ENCODE data around the gene MED13L. TPM values are rescaled to one million over a fixed set of nuclear protein-coding genes. Genes with fewer than 3 reads are reported as not detected.

The MED13L gene
- total and polyA plus RNA-seq, 2 experiments from 2014 or later, result 11.7 to 88.7 TPM

DNA sequence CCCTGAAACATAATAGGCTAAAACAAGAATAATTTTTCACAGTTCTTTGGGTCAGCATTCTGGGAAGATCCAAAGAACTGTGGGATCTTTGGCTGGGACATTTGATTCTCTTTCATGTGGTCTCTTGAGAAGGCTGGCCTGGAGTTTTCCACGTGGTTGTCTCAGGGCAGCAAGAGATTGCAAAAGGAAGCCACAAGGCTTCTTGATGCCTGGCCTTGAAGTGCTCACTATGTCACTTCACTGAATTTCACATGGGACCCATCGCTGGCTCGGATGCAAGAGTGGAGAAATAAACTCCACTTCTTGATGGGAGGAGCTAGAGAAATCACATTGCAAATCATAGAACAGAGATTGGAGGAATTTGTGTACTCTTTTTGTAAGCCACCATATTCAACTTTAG is 343.4 kb downstream of the MED13L start:
- H3K9me3 ChIP-seq (ENCODE audit: low read depth), result peaks cover 5% of the 10 kb centered on the region
- H3K79me2 ChIP-seq (ENCODE audit: insufficient read depth), result no peaks in the 10 kb centered on the region
- TF ChIP-seq EZH2 (IDR thresholded peaks at IDR 0.05; ENCODE audit: insufficient read depth, poor library complexity, severe bottlenecking), result no peak
- no peak for TF ChIP-seq EZH2phosphoT487 (IDR thresholded peaks at IDR 0.05; ENCODE audit: insufficient read depth, low read depth)
- no peaks in the 10 kb centered on the region for H4K20me1 ChIP-seq (ENCODE audit: insufficient read depth)
- H3K36me3 ChIP-seq (ENCODE audit: low read depth), result no peaks in the 10 kb centered on the region
- H3K4me2 ChIP-seq (ENCODE audit: unreplicated experiment), result no peak overlapping the region
- H2AFZ ChIP-seq, result no peak overlapping the region
- no peaks in the 10 kb centered on the region for H3K4me1 ChIP-seq (ENCODE audit: insufficient read depth)
- H3K27me3 ChIP-seq (replicated peaks; ENCODE audit: insufficient read depth), result no peaks in the 10 kb centered on the region
- no peaks in the 10 kb centered on the region for H3K9me2 ChIP-seq (ENCODE audit: insufficient read depth)
- no peak for DNase-seq
- in situ Hi-C loops (cut with MboI), result no loop called here
- no peak overlapping the region for H3K27ac ChIP-seq
- H3K4me3 ChIP-seq, result no peak overlapping the region
- no peaks in the 10 kb centered on the region for H3F3A ChIP-seq (ENCODE audit: insufficient read depth)
- H3K9ac ChIP-seq, result no peak overlapping the region
- 7 to 10% methylated on average over 3 of the region's 3 CpGs for WGBS, 2 experiments (ENCODE audit: low coverage in 1 of 2, low lambda C conversion rate in 2 of 2, missing lambda C conversion rate in 2 of 2)

DNA sequence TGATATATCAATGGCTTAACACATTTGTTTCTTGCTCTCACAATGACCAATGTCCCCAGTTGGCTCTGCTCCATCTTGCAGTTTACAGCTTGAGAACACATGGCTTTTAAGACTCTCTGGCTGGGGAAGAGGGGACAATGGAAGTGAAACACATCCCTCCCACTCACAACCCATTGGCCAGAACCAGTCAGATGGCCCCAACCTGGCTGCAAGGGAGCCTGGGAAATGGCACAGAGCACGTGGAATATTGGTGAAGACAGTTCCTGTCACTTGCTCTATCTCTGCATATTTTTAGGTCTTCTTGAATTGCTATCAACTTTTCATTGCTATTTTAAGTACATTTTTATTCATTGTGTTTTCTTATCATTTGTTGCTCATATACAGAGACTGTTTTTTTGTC is 345.4 kb downstream of the MED13L start:
- H3K27me3 ChIP-seq (replicated peaks; ENCODE audit: insufficient read depth), result no peaks in the 10 kb centered on the region
- H4K20me1 ChIP-seq (ENCODE audit: insufficient read depth), result no peaks in the 10 kb centered on the region
- H3K9me3 ChIP-seq (ENCODE audit: low read depth), result no peaks in the 10 kb centered on the region
- 6 to 12% methylated on average over 1 of the region's 1 CpG for WGBS, 2 experiments (ENCODE audit: low coverage in 1 of 2, low lambda C conversion rate in 2 of 2, missing lambda C conversion rate in 2 of 2)
- in situ Hi-C loops (cut with MboI), result no loop called here
- H3F3A ChIP-seq (ENCODE audit: insufficient read depth), result no peaks in the 10 kb centered on the region
- H3K4me1 ChIP-seq (ENCODE audit: insufficient read depth), result no peaks in the 10 kb centered on the region
- no peak overlapping the region for H3K4me2 ChIP-seq (ENCODE audit: unreplicated experiment)
- H3K79me2 ChIP-seq (ENCODE audit: insufficient read depth), result no peaks in the 10 kb centered on the region
- H3K4me3 ChIP-seq, result no peak overlapping the region
- H2AFZ ChIP-seq, result no peak overlapping the region
- H3K9ac ChIP-seq, result no peak overlapping the region
- no peak for DNase-seq
- no peak overlapping the region for H3K27ac ChIP-seq
- no peaks in the 10 kb centered on the region for H3K9me2 ChIP-seq (ENCODE audit: insufficient read depth)
- H3K36me3 ChIP-seq (ENCODE audit: low read depth), result no peaks in the 10 kb centered on the region
- TF ChIP-seq EZH2 (IDR thresholded peaks at IDR 0.05; ENCODE audit: insufficient read depth, poor library complexity, severe bottlenecking) (no peak), EZH2phosphoT487 (IDR thresholded peaks at IDR 0.05; ENCODE audit: insufficient read depth, low read depth) (no peak)

DNA sequence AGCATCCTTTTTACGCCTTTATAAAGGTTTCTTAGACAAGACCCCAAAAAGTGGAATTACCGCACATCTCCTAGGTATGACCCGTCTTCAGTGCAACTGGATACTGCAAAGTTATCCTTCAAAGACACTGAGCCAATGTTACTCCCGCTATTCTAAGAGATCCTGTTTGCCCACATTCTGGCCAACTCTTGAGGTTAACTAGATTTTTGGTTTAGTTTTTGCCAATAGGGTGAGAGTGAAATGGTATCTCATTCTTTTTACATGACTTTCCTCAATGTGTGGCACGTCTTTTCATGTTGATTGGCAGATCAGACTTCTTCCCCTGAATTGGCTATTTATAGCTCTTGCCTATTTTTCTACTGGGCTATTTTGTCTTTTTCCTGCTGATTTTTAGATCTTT is 347.2 kb downstream of the MED13L start:
- H2AFZ ChIP-seq, result no peak overlapping the region
- H3K36me3 ChIP-seq (ENCODE audit: low read depth), result no peaks in the 10 kb centered on the region
- H3K4me2 ChIP-seq (ENCODE audit: unreplicated experiment), result no peak overlapping the region
- H3K79me2 ChIP-seq (ENCODE audit: insufficient read depth), result no peaks in the 10 kb centered on the region
- H3F3A ChIP-seq (ENCODE audit: insufficient read depth), result no peaks in the 10 kb centered on the region
- no peaks in the 10 kb centered on the region for H3K9me3 ChIP-seq (ENCODE audit: low read depth)
- H3K27ac ChIP-seq, result no peak overlapping the region
- H4K20me1 ChIP-seq (ENCODE audit: insufficient read depth), result no peaks in the 10 kb centered on the region
- H3K9me2 ChIP-seq (ENCODE audit: insufficient read depth), result no peaks in the 10 kb centered on the region
- H3K4me1 ChIP-seq (ENCODE audit: insufficient read depth), result no peaks in the 10 kb centered on the region
- no peak overlapping the region for H3K9ac ChIP-seq
- 74 to 76% methylated on average over 5 of the region's 5 CpGs for WGBS, 2 experiments (ENCODE audit: low coverage in 1 of 2, low lambda C conversion rate in 2 of 2, missing lambda C conversion rate in 2 of 2)
- H3K4me3 ChIP-seq, result no peak overlapping the region
- TF ChIP-seq EZH2phosphoT487 (IDR thresholded peaks at IDR 0.05; ENCODE audit: insufficient read depth, low read depth), result no peak
- no peak for TF ChIP-seq EZH2 (IDR thresholded peaks at IDR 0.05; ENCODE audit: insufficient read depth, poor library complexity, severe bottlenecking)
- H3K27me3 ChIP-seq (replicated peaks; ENCODE audit: insufficient read depth), result no peaks in the 10 kb centered on the region
- DNase-seq, result no peak
- in situ Hi-C loops (cut with MboI), result no loop called here

DNA sequence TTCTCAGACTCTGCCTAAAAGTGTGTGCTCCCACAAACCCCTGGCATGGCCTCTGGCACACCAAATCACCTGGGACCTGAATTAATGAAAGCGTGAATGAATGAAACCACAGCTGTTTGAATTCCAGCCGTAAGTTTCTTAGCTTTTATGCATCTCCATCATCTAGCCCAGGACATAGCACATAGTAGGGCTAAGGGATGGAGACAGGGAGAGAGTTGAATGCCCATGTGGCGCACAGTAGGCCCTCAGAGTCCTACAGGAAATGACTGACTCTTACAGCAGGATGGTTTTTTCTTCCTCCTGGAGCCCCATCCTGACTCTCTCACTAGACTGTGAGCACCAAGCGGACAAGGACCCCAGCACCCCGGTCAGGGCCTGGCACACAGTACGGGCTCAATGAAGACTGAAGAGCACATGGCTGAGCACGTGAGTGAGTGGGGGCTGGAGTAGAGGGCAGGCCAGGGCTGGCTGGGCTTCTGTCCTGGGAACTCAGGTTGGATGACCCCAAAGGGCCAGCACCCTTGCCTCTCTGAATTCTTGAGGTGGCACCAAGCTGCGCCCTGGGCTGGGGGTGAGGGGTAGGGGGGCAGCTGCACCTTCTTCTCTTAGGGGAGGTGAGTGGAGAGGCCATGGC is 351.3 kb downstream of the MED13L start:
- Histone ChIP-seq H3K36me3 (ENCODE audit: low read depth) (no peaks in the 10 kb centered on the region), H3K9ac (no peak overlapping the region), H3F3A (ENCODE audit: insufficient read depth) (no peaks in the 10 kb centered on the region), H3K79me2 (ENCODE audit: insufficient read depth) (no peaks in the 10 kb centered on the region), H3K9me2 (ENCODE audit: insufficient read depth) (no peaks in the 10 kb centered on the region), H3K27ac (no peak overlapping the region), H2AFZ (no peak overlapping the region), H3K4me3 (no peak overlapping the region), H3K4me1 (ENCODE audit: insufficient read depth) (no peaks in the 10 kb centered on the region; the same call in 1 of the 2 replicates), H3K4me2 (ENCODE audit: unreplicated experiment) (no peak overlapping the region), H4K20me1 (ENCODE audit: insufficient read depth) (no peaks in the 10 kb centered on the region), H3K27me3 (replicated peaks; ENCODE audit: insufficient read depth) (no peaks in the 10 kb centered on the region), H3K9me3 (ENCODE audit: low read depth) (no peaks in the 10 kb centered on the region)
- WGBS, 2 experiments (ENCODE audit: low coverage in 1 of 2, low lambda C conversion rate in 2 of 2, missing lambda C conversion rate in 2 of 2), result 83 to 87% methylated on average over 7 to 8 of the region's 8 CpGs
- DNase-seq, result no peak
- TF ChIP-seq EZH2phosphoT487 (IDR thresholded peaks at IDR 0.05; ENCODE audit: insufficient read depth, low read depth) (no peak), EZH2 (IDR thresholded peaks at IDR 0.05; ENCODE audit: insufficient read depth, poor library complexity, severe bottlenecking) (no peak)
- in situ Hi-C loops (cut with MboI), result no loop called here
